ENCODE results near the gene ZBTB7B.

ZBTB7B gene

DNA sequence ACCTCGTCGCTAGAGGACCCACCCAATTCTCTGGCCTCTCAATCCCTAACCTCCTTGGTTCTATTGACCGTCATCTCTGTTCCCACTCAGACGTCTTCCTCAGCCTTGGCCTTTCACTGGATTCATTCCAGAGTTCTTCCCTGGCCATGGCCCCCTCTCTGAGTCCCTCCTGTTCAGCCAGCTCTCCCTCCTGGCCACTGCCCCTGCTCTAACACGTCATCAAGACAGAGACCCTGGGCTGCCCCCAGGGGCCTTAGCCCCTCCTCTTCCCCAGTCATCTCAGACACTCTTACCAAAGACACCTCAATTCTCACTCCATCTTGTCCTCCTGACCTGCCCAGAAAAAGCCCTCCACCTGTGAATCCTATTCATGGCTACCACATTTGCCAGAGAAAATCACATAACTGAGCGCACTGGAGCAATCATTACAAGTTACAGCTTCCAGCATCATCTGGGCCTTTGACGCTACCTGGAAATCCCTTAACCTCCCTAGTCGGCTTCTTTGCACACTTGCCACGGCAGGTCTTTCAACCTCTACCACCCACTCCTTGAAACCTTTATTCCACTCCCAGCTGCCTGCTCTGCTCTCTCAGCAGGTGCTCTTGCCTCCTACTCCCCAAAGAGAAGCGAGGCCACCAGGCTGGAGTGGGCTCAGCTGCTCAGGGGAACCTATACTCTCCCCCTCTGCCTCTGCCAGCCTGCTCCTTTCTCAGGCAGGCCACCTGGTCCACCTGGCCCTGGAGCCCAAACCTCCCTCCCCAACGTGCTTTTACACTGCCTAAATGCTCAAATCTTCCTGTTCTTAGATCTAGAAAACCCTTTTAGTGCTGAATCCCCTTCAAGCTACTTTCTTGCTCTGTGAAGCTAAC is 17.0 kb downstream of the ZBTB7B start:
- 85 to 90% methylated on average over 11 of the region's 11 CpGs for WGBS, 2 experiments (ENCODE audit: insufficient coverage in 2 of 2)
- Histone ChIP-seq H3K4me1 (ENCODE audit: control insufficient read depth, insufficient read depth, low read length, poor library complexity, severe bottlenecking) (peaks cover 15% of the 10 kb centered on the region), H3K9me3 (ENCODE audit: control insufficient read depth, low read length) (no peaks in the 10 kb centered on the region), H3K27ac (ENCODE audit: low read depth, low read length, severe bottlenecking) (no peak overlapping the region), H3K36me3 (ENCODE audit: control insufficient read depth, insufficient read depth, low read length) (peaks cover 23% of the 10 kb centered on the region), H3K4me3 (ENCODE audit: extremely low read depth, insufficient read depth, low read length, poor library complexity, severe bottlenecking) (no peak overlapping the region)

DNA sequence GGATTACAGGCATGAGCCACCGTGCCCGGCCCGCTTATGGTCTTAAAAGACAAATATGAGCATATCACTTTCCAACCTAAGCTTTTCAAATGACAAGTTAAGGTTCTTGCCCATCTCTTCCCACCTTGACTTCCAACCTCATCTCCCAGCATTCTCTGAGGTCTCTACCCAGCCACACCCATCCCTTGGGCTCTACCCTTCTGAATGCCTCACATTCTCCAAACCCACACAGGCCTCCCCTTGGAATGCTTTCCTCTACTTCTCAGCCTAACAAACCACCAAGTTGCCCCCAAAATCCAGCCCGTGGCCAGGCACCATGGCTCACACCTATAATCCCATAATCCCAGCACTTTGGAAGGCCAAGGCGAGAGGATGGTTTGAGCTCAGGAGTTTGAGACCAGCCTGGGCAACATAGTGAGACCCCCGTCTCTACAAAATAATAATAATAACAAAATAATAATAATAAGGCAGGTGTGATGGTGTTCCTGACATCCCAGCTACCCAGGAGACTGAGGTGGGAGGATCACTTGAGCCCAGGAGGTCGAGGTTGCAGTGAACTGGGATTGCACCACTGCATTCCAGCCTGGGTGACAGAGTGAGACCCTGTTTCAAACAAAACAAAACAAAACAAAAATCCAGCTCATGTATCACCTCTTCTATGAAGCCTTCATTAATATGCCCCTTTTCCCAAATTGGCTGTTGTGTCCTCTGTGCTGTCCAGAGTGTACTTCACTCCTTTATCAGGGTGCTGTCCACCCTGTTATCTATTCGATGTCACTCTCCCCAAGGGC is 19.7 kb downstream of the ZBTB7B start:
- no peaks in the 10 kb centered on the region for H3K36me3 ChIP-seq (ENCODE audit: control insufficient read depth, insufficient read depth, low read length)
- no peak overlapping the region for H3K4me3 ChIP-seq (ENCODE audit: extremely low read depth, insufficient read depth, low read length, poor library complexity, severe bottlenecking)
- WGBS, 2 experiments (ENCODE audit: insufficient coverage in 2 of 2): 85 to 91% methylated on average over 5 to 6 of the region's 8 CpGs
- H3K9me3 ChIP-seq (ENCODE audit: control insufficient read depth, low read length): no peaks in the 10 kb centered on the region
- no peak overlapping the region for H3K27ac ChIP-seq (ENCODE audit: low read depth, low read length, severe bottlenecking)
- peaks cover 8% of the 10 kb centered on the region for H3K4me1 ChIP-seq (ENCODE audit: control insufficient read depth, insufficient read depth, low read length, poor library complexity, severe bottlenecking)

- Histone ChIP-seq H3K4me3 (ENCODE audit: extremely low read depth, insufficient read depth, low read length, poor library complexity, severe bottlenecking) (no peak overlapping the region), H3K27ac (ENCODE audit: low read depth, low read length, severe bottlenecking) (no peak overlapping the region), H3K4me1 (ENCODE audit: control insufficient read depth, insufficient read depth, low read length, poor library complexity, severe bottlenecking) (peaks cover 8% of the 10 kb centered on the region), H3K36me3 (ENCODE audit: control insufficient read depth, insufficient read depth, low read length) (no peaks in the 10 kb centered on the region), H3K9me3 (ENCODE audit: control insufficient read depth, low read length) (no peaks in the 10 kb centered on the region)
- WGBS, 2 experiments (ENCODE audit: insufficient coverage in 2 of 2): 92% methylated on average over 4 of the region's 4 CpGs
Measured at GRCh38 chr1:155022927-155023236, 20.3 kb downstream of the ZBTB7B start.

- H3K36me3 ChIP-seq (ENCODE audit: control insufficient read depth, insufficient read depth, low read length): no peaks in the 10 kb centered on the region
- WGBS, 2 experiments (ENCODE audit: insufficient coverage in 2 of 2): 83 to 90% methylated on average over 5 of the region's 5 CpGs
- H3K9me3 ChIP-seq (ENCODE audit: control insufficient read depth, low read length): no peaks in the 10 kb centered on the region
- no peak overlapping the region for H3K27ac ChIP-seq (ENCODE audit: low read depth, low read length, severe bottlenecking)
- peaks cover 8% of the 10 kb centered on the region for H3K4me1 ChIP-seq (ENCODE audit: control insufficient read depth, insufficient read depth, low read length, poor library complexity, severe bottlenecking)
- no peak overlapping the region for H3K4me3 ChIP-seq (ENCODE audit: extremely low read depth, insufficient read depth, low read length, poor library complexity, severe bottlenecking)
Measured at GRCh38 chr1:155023627-155024026, 21.0 kb downstream of the ZBTB7B start.

GRCh38 chr1:155024315-155024714 is 21.7 kb downstream of the ZBTB7B start:
- WGBS, 2 experiments (ENCODE audit: insufficient coverage in 2 of 2): 93 to 97% methylated on average over 8 to 9 of the region's 9 CpGs
- Histone ChIP-seq H3K4me3 (ENCODE audit: extremely low read depth, insufficient read depth, low read length, poor library complexity, severe bottlenecking) (no peak overlapping the region), H3K36me3 (ENCODE audit: control insufficient read depth, insufficient read depth, low read length) (no peaks in the 10 kb centered on the region), H3K27ac (ENCODE audit: low read depth, low read length, severe bottlenecking) (no peak overlapping the region), H3K9me3 (ENCODE audit: control insufficient read depth, low read length) (no peaks in the 10 kb centered on the region), H3K4me1 (ENCODE audit: control insufficient read depth, insufficient read depth, low read length, poor library complexity, severe bottlenecking) (peaks cover 1% of the 10 kb centered on the region)

GRCh38 chr1:155026154-155026553 is 23.6 kb downstream of the ZBTB7B start:
- 49 to 72% methylated on average over 6 to 7 of the region's 9 CpGs for WGBS, 2 experiments (ENCODE audit: insufficient coverage in 2 of 2)
- Histone ChIP-seq H3K4me3 (ENCODE audit: extremely low read depth, insufficient read depth, low read length, poor library complexity, severe bottlenecking) (no peak overlapping the region), H3K9me3 (ENCODE audit: control insufficient read depth, low read length) (no peaks in the 10 kb centered on the region), H3K36me3 (ENCODE audit: control insufficient read depth, insufficient read depth, low read length) (no peaks in the 10 kb centered on the region), H3K27ac (ENCODE audit: low read depth, low read length, severe bottlenecking) (no peak overlapping the region), H3K4me1 (ENCODE audit: control insufficient read depth, insufficient read depth, low read length, poor library complexity, severe bottlenecking) (no peaks in the 10 kb centered on the region)

DNA sequence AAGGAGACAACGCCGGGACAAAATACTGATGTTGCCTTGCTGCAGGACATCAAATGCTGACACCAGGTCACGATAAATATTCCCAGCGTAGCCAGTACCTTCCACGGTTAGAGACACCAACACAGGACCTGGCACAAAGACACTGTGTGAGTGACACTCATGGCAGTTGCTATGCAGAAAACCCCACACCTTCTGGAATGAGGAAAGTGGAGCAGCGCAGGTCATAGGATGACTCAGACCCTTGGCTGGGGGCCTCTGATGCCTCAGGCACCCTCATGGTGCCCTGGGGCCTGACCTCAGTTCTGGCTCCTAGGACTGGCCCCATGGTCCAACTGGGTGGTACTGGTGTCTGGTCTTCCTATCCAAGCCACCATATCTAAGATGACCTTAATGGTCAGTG is 24.0 kb downstream of the ZBTB7B start:
- WGBS, 2 experiments (ENCODE audit: insufficient coverage in 2 of 2): 91 to 94% methylated on average over 6 of the region's 6 CpGs
- no peaks in the 10 kb centered on the region for H3K9me3 ChIP-seq (ENCODE audit: control insufficient read depth, low read length)
- H3K27ac ChIP-seq (ENCODE audit: low read depth, low read length, severe bottlenecking): no peak overlapping the region
- H3K4me3 ChIP-seq (ENCODE audit: extremely low read depth, insufficient read depth, low read length, poor library complexity, severe bottlenecking): no peak overlapping the region
- no peaks in the 10 kb centered on the region for H3K36me3 ChIP-seq (ENCODE audit: control insufficient read depth, insufficient read depth, low read length)
- no peaks in the 10 kb centered on the region for H3K4me1 ChIP-seq (ENCODE audit: control insufficient read depth, insufficient read depth, low read length, poor library complexity, severe bottlenecking)

DNA sequence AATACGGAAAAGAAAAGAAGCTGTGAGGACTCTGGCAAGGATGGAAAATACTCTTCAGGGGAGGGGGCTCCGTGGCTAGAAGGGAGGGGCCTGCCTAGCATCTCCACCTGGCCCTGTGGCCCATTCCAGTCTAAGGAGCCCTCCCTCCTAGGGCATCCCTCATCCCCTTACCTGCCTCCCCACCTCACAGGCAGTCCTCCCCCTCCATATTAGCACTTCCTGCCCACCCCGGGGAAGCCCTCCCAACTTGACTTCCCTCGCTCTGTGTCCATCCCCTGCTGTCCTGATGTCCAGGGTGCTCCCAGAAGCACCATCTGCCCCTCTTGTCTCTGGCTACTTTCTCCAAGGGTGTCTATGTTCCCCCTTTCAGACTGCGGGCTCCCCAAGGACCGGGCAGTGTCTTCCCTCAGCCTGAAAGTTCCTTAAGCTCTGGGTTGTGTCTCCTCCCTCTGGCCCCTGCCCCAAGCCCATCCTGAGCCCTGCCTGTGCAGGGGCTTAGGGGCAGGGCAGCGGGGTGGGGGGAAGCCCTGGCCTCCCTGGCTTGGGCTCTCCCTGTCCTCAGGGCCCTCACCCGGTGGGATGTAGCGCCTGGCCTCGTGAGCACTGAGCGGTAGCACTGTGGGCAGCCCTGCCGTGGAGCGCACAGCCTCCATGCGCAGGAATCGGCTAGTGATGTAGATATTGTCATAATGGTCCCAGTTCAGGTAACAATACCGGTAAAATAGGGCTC is 27.1 kb downstream of the ZBTB7B start:
- no peaks in the 10 kb centered on the region for H3K9me3 ChIP-seq (ENCODE audit: control insufficient read depth, low read length)
- no peaks in the 10 kb centered on the region for H3K4me1 ChIP-seq (ENCODE audit: control insufficient read depth, insufficient read depth, low read length, poor library complexity, severe bottlenecking)
- 85 to 88% methylated on average over 10 to 12 of the region's 16 CpGs for WGBS, 2 experiments (ENCODE audit: insufficient coverage in 2 of 2)
- H3K4me3 ChIP-seq (ENCODE audit: extremely low read depth, insufficient read depth, low read length, poor library complexity, severe bottlenecking): no peak overlapping the region
- H3K27ac ChIP-seq (ENCODE audit: low read depth, low read length, severe bottlenecking): no peak overlapping the region
- no peaks in the 10 kb centered on the region for H3K36me3 ChIP-seq (ENCODE audit: control insufficient read depth, insufficient read depth, low read length)

- no peaks in the 10 kb centered on the region for H3K36me3 ChIP-seq (ENCODE audit: control insufficient read depth, insufficient read depth, low read length)
- 90 to 92% methylated on average over 14 of the region's 15 CpGs for WGBS, 2 experiments (ENCODE audit: insufficient coverage in 2 of 2)
- no peak overlapping the region for H3K27ac ChIP-seq (ENCODE audit: low read depth, low read length, severe bottlenecking)
- no peaks in the 10 kb centered on the region for H3K9me3 ChIP-seq (ENCODE audit: control insufficient read depth, low read length)
- H3K4me3 ChIP-seq (ENCODE audit: extremely low read depth, insufficient read depth, low read length, poor library complexity, severe bottlenecking): no peak overlapping the region
- H3K4me1 ChIP-seq (ENCODE audit: control insufficient read depth, insufficient read depth, low read length, poor library complexity, severe bottlenecking): no peaks in the 10 kb centered on the region
Measured at GRCh38 chr1:155030243-155030795, 27.7 kb downstream of the ZBTB7B start.

DNA sequence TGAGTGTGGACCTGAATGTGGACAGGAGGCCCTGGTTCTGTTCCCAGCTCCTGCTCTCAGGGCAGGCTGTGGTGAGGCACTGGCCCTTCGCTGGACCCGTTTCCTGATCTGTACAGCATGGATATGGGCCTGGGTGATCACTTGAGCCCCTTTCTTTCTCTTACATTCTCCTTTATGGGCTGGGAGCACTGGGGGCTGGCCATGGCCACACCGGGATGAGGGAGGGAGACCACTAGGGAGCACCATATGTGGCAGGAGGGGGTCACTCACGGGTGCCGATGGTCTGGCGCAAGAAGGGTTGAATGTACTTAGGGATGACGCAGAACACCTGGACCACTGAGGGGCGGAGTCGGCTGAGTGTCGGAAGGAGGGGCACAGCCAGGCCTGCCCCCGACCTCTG is 28.3 kb downstream of the ZBTB7B start:
- Histone ChIP-seq H3K36me3 (ENCODE audit: control insufficient read depth, insufficient read depth, low read length) (no peaks in the 10 kb centered on the region), H3K4me1 (ENCODE audit: control insufficient read depth, insufficient read depth, low read length, poor library complexity, severe bottlenecking) (no peaks in the 10 kb centered on the region), H3K4me3 (ENCODE audit: extremely low read depth, insufficient read depth, low read length, poor library complexity, severe bottlenecking) (no peak overlapping the region), H3K9me3 (ENCODE audit: control insufficient read depth, low read length) (no peaks in the 10 kb centered on the region), H3K27ac (ENCODE audit: low read depth, low read length, severe bottlenecking) (no peak overlapping the region)
- 94% methylated on average over 11 of the region's 11 CpGs for WGBS, 2 experiments (ENCODE audit: insufficient coverage in 2 of 2)

Data from mesodermal cell (in vitro differentiated cells).